HepG2 (cell line): ENCODE data around the gene ADI1.

Source experiments
- ADNP ChIP-seq: sonication (generic); formaldehyde crosslinking; IDR thresholded peaks from 2 replicates; pipeline ENCODE4 v1.4.0; 2020; ENCODE audit warnings: missing genetic modification reagents
- CENPBD1 ChIP-seq: sonication (generic); formaldehyde crosslinking; IDR thresholded peaks from 2 replicates; pipeline ENCODE4 v1.8.0; 2022; ENCODE audit warnings: missing genetic modification reagents, low read depth, mild to moderate bottlenecking, borderline replicate concordance
- EP300 ChIP-seq, 3 experiments: sonication (generic) in 1 of 3; formaldehyde crosslinking in 1 of 3; IDR thresholded peaks; 2 replicates each; pipeline versions ENCODE4 v1.5.1 to v1.6.1; 2011 to 2020; ENCODE audit warnings: low read depth in 2 of 3, low read length in 2 of 3, borderline replicate concordance in 1 of 3, improper control_type of control experiment in 1 of 3, mild to moderate bottlenecking in 1 of 3, missing genetic modification reagents in 1 of 3, moderate library complexity in 1 of 3
- KDM1A ChIP-seq: IDR thresholded peaks from 2 replicates; pipeline ENCODE4 v1.6.1; 2016; ENCODE audit warnings: missing compliant biosample characterization
- NFIC ChIP-seq: IDR thresholded peaks from 2 replicates; pipeline ENCODE4 v1.6.1; 2012; ENCODE audit warnings: mild to moderate bottlenecking, low read length, inconsistent platforms
- NFYC ChIP-seq: IDR thresholded peaks from 2 replicates; pipeline ENCODE4 v1.6.1; 2016; ENCODE audit warnings: missing genetic modification reagents, missing compliant biosample characterization
- NR3C1 ChIP-seq: sonication (generic); formaldehyde crosslinking; IDR thresholded peaks from 2 replicates; pipeline ENCODE4 v1.4.0; 2020; ENCODE audit warnings: missing genetic modification reagents
- PHF20 ChIP-seq: sonication (generic); formaldehyde crosslinking; IDR thresholded peaks from 2 replicates; pipeline ENCODE4 v1.5.0; 2020; ENCODE audit warnings: mild to moderate bottlenecking, missing genetic modification reagents
- POLR2A ChIP-seq, 2 experiments: IDR thresholded peaks; 2 replicates each; pipeline ENCODE4 v1.6.1; 2011; ENCODE audit warnings: low read depth in 2 of 2, low read length in 2 of 2, mild to moderate bottlenecking in 1 of 2, moderate library complexity in 1 of 2; ENCODE audit not compliant: insufficient read depth in 1 of 2
- RFX5 ChIP-seq: IDR thresholded peaks from 2 replicates; pipeline ENCODE4 v1.6.1; 2011; ENCODE audit warnings: low read depth, low read length, improper control_type of control experiment
- SP1 ChIP-seq, 2 experiments: fragments of 450-650 bp in 1 of 2; sonication (generic) in 1 of 2; formaldehyde crosslinking in 1 of 2; IDR thresholded peaks; 2 replicates each; pipeline versions ENCODE4 v1.4.0 to v1.6.1; 2016 to 2020; ENCODE audit warnings: missing genetic modification reagents in 1 of 2
- ZSCAN20 ChIP-seq: sonication (generic); formaldehyde crosslinking; IDR thresholded peaks from 2 replicates; pipeline ENCODE4 v1.4.0; 2020; ENCODE audit warnings: missing genetic modification reagents, mild to moderate bottlenecking, borderline replicate concordance
- TF ChIP-seq, protein P1 (sequence below): sonication (generic); formaldehyde crosslinking; IDR thresholded peaks from 2 replicates; pipeline ENCODE4 v1.5.0; 2020; ENCODE audit warnings: mild to moderate bottlenecking, missing genetic modification reagents, moderate library complexity

DNA sequence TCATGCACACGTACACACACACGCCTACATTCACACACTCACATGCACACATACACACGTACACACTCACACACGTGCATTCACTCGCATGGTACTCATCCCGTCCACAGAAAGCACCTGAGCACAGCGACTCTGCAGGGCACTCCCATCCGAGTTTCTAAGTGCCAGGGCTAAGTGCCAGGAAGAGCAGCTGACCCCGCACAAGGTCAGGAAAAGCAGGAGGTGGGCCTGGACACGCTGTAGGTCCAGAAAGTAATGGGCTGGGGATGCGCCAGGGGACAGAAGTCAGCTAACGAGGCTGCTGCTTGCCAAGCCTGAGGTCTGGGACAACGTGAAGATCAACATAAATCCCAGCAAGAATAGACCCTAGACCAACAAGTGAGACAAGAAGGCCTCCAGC lies 15.8 kb downstream of the ADI1 start:
- TF ChIP-seq KDM1A (no peak), ZSCAN20 (no peak), SP1 (IDR thresholded peaks at IDR 0.05) (no peak), SP1 (CRISPR knock-in tag; IDR thresholded peaks at IDR 0.05) (no peak), NR3C1 (CRISPR knock-in tag) (no peak), PHF20 (no peak), POLR2A (IDR thresholded peaks at IDR 0.05; ENCODE audit: insufficient read depth in 1 of 2, low read depth in 2 of 2, low read length in 2 of 2) (no peak), NFIC (no peak), CENPBD1 (CRISPR knock-in tag) (no peak), ADNP (CRISPR knock-in tag) (no peak), RFX5 (no peak), EP300 (IDR thresholded peaks at IDR 0.05; ENCODE audit: low read depth in 2 of 2, low read length in 2 of 2) (no peak), EP300 (CRISPR knock-in tag; IDR thresholded peaks at IDR 0.05; ENCODE audit: borderline replicate concordance) (no peak), NFYC (CRISPR knock-in tag) (no peak)
- TF ChIP-seq, protein P1, sequence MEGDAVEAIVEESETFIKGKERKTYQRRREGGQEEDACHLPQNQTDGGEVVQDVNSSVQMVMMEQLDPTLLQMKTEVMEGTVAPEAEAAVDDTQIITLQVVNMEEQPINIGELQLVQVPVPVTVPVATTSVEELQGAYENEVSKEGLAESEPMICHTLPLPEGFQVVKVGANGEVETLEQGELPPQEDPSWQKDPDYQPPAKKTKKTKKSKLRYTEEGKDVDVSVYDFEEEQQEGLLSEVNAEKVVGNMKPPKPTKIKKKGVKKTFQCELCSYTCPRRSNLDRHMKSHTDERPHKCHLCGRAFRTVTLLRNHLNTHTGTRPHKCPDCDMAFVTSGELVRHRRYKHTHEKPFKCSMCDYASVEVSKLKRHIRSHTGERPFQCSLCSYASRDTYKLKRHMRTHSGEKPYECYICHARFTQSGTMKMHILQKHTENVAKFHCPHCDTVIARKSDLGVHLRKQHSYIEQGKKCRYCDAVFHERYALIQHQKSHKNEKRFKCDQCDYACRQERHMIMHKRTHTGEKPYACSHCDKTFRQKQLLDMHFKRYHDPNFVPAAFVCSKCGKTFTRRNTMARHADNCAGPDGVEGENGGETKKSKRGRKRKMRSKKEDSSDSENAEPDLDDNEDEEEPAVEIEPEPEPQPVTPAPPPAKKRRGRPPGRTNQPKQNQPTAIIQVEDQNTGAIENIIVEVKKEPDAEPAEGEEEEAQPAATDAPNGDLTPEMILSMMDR = no peak
